GM12878 (cell line): ENCODE data around the gene NNAT. TPM values are rescaled to one million over a fixed set of nuclear protein-coding genes. Genes with fewer than 3 reads are reported as not detected.

ENCODE experiments used
- ATAC-seq: fragments of 200-7000 bp; cut with Tn5 transposase; 3 replicates; pipeline ENCODE4 v1.9.1; 2020; ENCODE audit warnings: mild to moderate bottlenecking, moderate library complexity
- BruUV-seq: library from RNA; stranded (reverse); fragments of 400-500 nt; replicated peaks from 2 replicates; lab custom pipeline; 2021; lab: Mats Ljungman, UMichigan
- CTCF ChIA-PET: fragments of 300-600 bp; sonication (Branson Sonifier 250); formaldehyde crosslinking; extraction: SDS; loops from one replicate; lab custom pipeline; 2021; ENCODE audit warnings: inconsistent platforms; lab: Yijun Ruan, JAX
- POLR2A ChIA-PET: fragments of 350-600 bp; formaldehyde crosslinking; extraction: SDS; loops from one replicate; lab custom pipeline; 2021; ENCODE audit warnings: inconsistent platforms; lab: Charles Lee
- RAD21 ChIA-PET: fragments of 300-600 bp; sonication (Branson Sonifier 250); formaldehyde crosslinking; loops from one replicate; lab custom pipeline; 2023; ENCODE audit warnings: antibody characterized with exemption; ENCODE audit not compliant: unreplicated experiment; lab: Charles Lee
- SMC1A ChIA-PET: fragments of 300-600 bp; sonication (Branson Sonifier 250); formaldehyde crosslinking; loops from one replicate; lab custom pipeline; 2023; ENCODE audit not compliant: unreplicated experiment, uncharacterized antibody; lab: Charles Lee
- DNase-seq: peaks from one replicate; pipeline ENCODE4 v3.0.0-alpha.2; 2011; ENCODE audit warnings: low read depth, low spot score
- FAIRE-seq: peaks from 3 replicates; lab custom pipeline; 2011; peaks lifted over from hg19 to GRCh38; lab: Jason Lieb, UNC
- H2AFZ ChIP-seq: 2 replicates; pipeline ENCODE4 v1.6.0; 2011; ENCODE audit warnings: low read depth, low read length, control low read depth; ENCODE audit not compliant: control insufficient read depth
- H3K27ac ChIP-seq: 2 replicates; pipeline ENCODE4 v1.5.1; 2011; ENCODE audit warnings: control low read depth; ENCODE audit not compliant: control insufficient read depth, insufficient read depth
- H3K27me3 ChIP-seq, 2 experiments: replicated peaks in 1 of 2; 2 replicates each; pipeline versions ENCODE4 v1.6.0 to v1.6.1; 2011; ENCODE audit warnings: low read length in 1 of 2; ENCODE audit not compliant: control insufficient read depth in 2 of 2, insufficient read depth in 2 of 2
- H3K36me3 ChIP-seq, 2 experiments: 2 replicates each; pipeline ENCODE4 v1.5.1; 2011; ENCODE audit warnings: low read length in 1 of 2; ENCODE audit not compliant: control insufficient read depth in 2 of 2, insufficient read depth in 2 of 2
- H3K4me1 ChIP-seq: 2 replicates; pipeline ENCODE4 v1.6.1; 2011; ENCODE audit warnings: mild to moderate bottlenecking, low read length, moderate library complexity, mixed read lengths; ENCODE audit not compliant: control insufficient read depth, insufficient read depth
- H3K4me2 ChIP-seq: 2 replicates; pipeline ENCODE4 v1.6.0; 2011; ENCODE audit warnings: control low read depth; ENCODE audit not compliant: control insufficient read depth, insufficient read depth
- H3K4me3 ChIP-seq: fragments of 200-600 bp; sonication (generic); 2 replicates; pipeline ENCODE4 v1.5.1; 2016
- H3K79me2 ChIP-seq: 2 replicates; pipeline ENCODE4 v1.6.0; 2011; ENCODE audit warnings: low read length; ENCODE audit not compliant: control insufficient read depth, insufficient read depth
- H3K9ac ChIP-seq: 2 replicates; pipeline ENCODE4 v1.8.0; 2011; ENCODE audit warnings: low read length, control low read depth, mixed read lengths; ENCODE audit not compliant: control insufficient read depth, insufficient read depth
- H3K9me3 ChIP-seq: replicated peaks from 3 replicates; pipeline ENCODE4 v1.5.1; 2011; ENCODE audit warnings: mild to moderate bottlenecking, low read length; ENCODE audit not compliant: control insufficient read depth, insufficient read depth
- H4K20me1 ChIP-seq: 2 replicates; pipeline ENCODE4 v1.6.0; 2011; ENCODE audit not compliant: control insufficient read depth, insufficient read depth
- BCL11A ChIP-seq: IDR thresholded peaks from 2 replicates; pipeline ENCODE4 v1.6.1; 2011; ENCODE audit warnings: low read depth, low read length
- BMI1 ChIP-seq: fragments of 450-650 bp; IDR thresholded peaks from 2 replicates; pipeline ENCODE4 v1.6.1; 2016; ENCODE audit warnings: mild to moderate bottlenecking, moderate library complexity, borderline replicate concordance
- HDAC2 ChIP-seq: fragments of 200-600 bp; sonication (generic); IDR thresholded peaks from 2 replicates; pipeline ENCODE4 v1.6.1; 2017
- IKZF2 ChIP-seq, 2 experiments: fragments of 450-650 bp; IDR thresholded peaks; 2 replicates each; pipeline ENCODE4 v1.6.1; 2017; ENCODE audit warnings: mild to moderate bottlenecking in 2 of 2, moderate library complexity in 2 of 2
- JUNB ChIP-seq: IDR thresholded peaks from 2 replicates; pipeline ENCODE4 v1.6.1; 2016; ENCODE audit warnings: antibody characterized with exemption, mild to moderate bottlenecking
- NFXL1 ChIP-seq: fragments of 450-650 bp; IDR thresholded peaks from 2 replicates; pipeline ENCODE4 v1.6.1; 2017; ENCODE audit warnings: antibody characterized with exemption, mild to moderate bottlenecking, borderline replicate concordance
- NFYB ChIP-seq: IDR thresholded peaks from 2 replicates; pipeline ENCODE4 v1.6.1; 2011; ENCODE audit warnings: low read depth, mild to moderate bottlenecking, low read length, improper control_type of control experiment, moderate library complexity; ENCODE audit not compliant: insufficient read depth
- SIN3A ChIP-seq: IDR thresholded peaks from 2 replicates; pipeline ENCODE4 v1.6.1; 2012; ENCODE audit warnings: low read depth, low read length, improper control_type of control experiment
- SUPT20H ChIP-seq: IDR thresholded peaks from 2 replicates; pipeline ENCODE4 v1.6.1; 2011; ENCODE audit warnings: low read depth, mild to moderate bottlenecking, low read length, moderate library complexity, borderline replicate concordance; ENCODE audit not compliant: control insufficient read depth
- TCF12 ChIP-seq: IDR thresholded peaks from 2 replicates; pipeline ENCODE4 v1.6.1; 2011; ENCODE audit warnings: low read depth, mild to moderate bottlenecking, low read length
- ZSCAN29 ChIP-seq: fragments of 450-650 bp; IDR thresholded peaks from 2 replicates; pipeline ENCODE4 v1.6.1; 2017; ENCODE audit warnings: mild to moderate bottlenecking, moderate library complexity
- ZZZ3 ChIP-seq: IDR thresholded peaks from 2 replicates; pipeline ENCODE4 v1.6.1; 2011; ENCODE audit warnings: low read depth; ENCODE audit not compliant: control insufficient read depth, insufficient read length
- WGBS: methylation state at CpG from one replicate; pipeline ENCODE4 v1.1.6; 2016; ENCODE audit warnings: low lambda C conversion rate; ENCODE audit not compliant: insufficient replicate concordance, insufficient coverage; ENCODE audit errors: missing lambda C conversion rate; 5-methylcytosine and 5-hydroxymethylcytosine counted together
- in situ Hi-C: fragments of 300-500 bp; cut with MboI; formaldehyde crosslinking; loops from 9 replicates; pipeline ENCODE4 v1.14.3; 2018; ENCODE audit warnings: mixed read lengths
- intact Hi-C: fragments of 100-400 bp; cut with micrococcal nuclease; formaldehyde crosslinking; loops from one replicate; pipeline ENCODE4 v1.14.2; 2022; ENCODE audit not compliant: unreplicated experiment
- polyA plus RNA-seq, 11 experiments: library from polyadenylated mRNA; depleted of rRNA in 4 of 11; unstranded in 6 of 11; stranded (reverse) in 5 of 11; fragments of >200 nt; fragmentation: Nextera tagmentation in 4 of 11; fragmentation: Illumina TruSeq in 1 of 11; extraction: Ambion mirVana in 4 of 11; extraction: Trizol in 1 of 11; gene quantifications; 1 replicate in 1 of 11; 2 replicates in 10 of 11; pipeline versions ENCODE4 v1.2.1 to v1.2.3, GENCODE V29; 2011 to 2016; ENCODE audit warnings: inconsistent platforms in 2 of 11, missing spikeins in 2 of 11, low read depth in 1 of 11
- total RNA-seq, 4 experiments: library from RNA; depleted of rRNA in 3 of 4; stranded (reverse); fragments of >200 nt in 3 of 4; fragmentation: Illumina TruSeq in 1 of 4; extraction: Trizol in 1 of 4; gene quantifications; 2 replicates each; pipeline versions ENCODE4 v1.2.1 to v1.2.3, GENCODE V29; 2013 to 2021

The NNAT gene
- total and polyA plus RNA-seq, 10 of the 15 experiments (the other 5 are each of a cell fraction or from before 2014, with no cell fraction given), result 0.22 to 0.99 (median 0.42) TPM; not detected in 7

- Histone ChIP-seq H4K20me1 (no peaks in the 10 kb centered on the region), H3K79me2 (no peaks in the 10 kb centered on the region), H3K4me2 (no peak overlapping the region), H3K9ac (no peak overlapping the region), H3K36me3 (peaks cover 2 to 4% of the 10 kb centered on the region in 2 experiments; a peak in 2 of 4 replicates), H2AFZ (no peak overlapping the region), H3K27me3 (no peaks in the 10 kb centered on the region), H3K4me3 (no peak overlapping the region), H3K27ac (no peak overlapping the region), H3K4me1 (0 out of 2 replicates have a peak, but pooled peaks cover 3% of the 10 kb centered on the region)
- SMC1A ChIA-PET, result interaction anchor here (1.0 to 1.3 kb wide), 3 partner anchors 12 to 241 kb away, joined by 3 to 4 read pairs (median 3); no protein-coding TSS in a partner anchor
- in situ Hi-C loops, result no loop called here
- whole genome bisulfite sequencing, result 60% methylated on average over 4 of the region's 4 CpGs
- FAIRE-seq, result no peak
- RAD21 ChIA-PET, result no interaction called here
- POLR2A ChIA-PET, result no interaction called here
- BruUV-seq, result no TSS peak
- CTCF ChIA-PET, result interaction anchor here (1.5 kb wide), 1 partner anchor 8 kb away, joined by 6 read pairs; no protein-coding TSS in a partner anchor
- no peak for DNase-seq
- ATAC-seq, result no peak
- TF ChIP-seq ZZZ3 (no peak), HDAC2 (no peak), NFXL1 (no peak), SUPT20H (no peak), ZSCAN29 (no peak), SIN3A (no peak), JUNB (no peak), BMI1 (no peak), TCF12 (no peak), IKZF2 (IDR thresholded peaks at IDR 0.05) (no peak), NFYB (no peak), BCL11A (no peak)
- TF ChIP-seq, all 136 proteins: peak for 0
- intact Hi-C loops, result no loop called here
- H3K9me3 ChIP-seq, result no peaks in the 10 kb centered on the region
Measured at GRCh38 chr20:37506152-37506725, 14.8 kb upstream of the NNAT start.
